ENCODE measurements around the gene MARS2. TPM values are rescaled to one million over a fixed set of nuclear protein-coding genes. Genes with fewer than 3 reads are reported as not detected.
A peak's percentile ranks its signal among the peaks of the same experiment; 100 is the strongest.

Gene MARS2
- total and polyA plus RNA-seq, 2 experiments from 2014 or later: 8.4 to 10.2 TPM

DNA sequence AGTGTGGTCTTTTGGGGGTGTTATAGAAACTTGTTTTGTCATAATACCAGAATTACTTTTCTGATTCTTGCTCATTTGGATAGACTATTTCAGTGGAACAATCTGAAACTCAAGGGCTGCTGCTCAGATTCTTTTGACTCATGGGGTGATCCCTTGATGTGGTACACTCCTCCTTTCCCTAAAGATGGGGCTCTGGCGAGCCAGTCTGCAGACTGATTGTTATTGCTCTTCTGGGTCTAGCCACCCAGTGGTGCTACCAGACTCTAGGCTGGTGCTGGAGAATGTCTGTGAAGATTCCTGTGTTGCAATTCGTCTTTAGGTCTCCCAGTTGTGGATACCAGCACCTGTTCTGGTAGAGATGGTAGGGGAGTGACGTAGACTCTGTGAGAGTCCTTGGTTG is 4.2 kb upstream of the MARS2 start:
- no peak overlapping the region for H3K4me3 ChIP-seq

GRCh38 chr2:197704434-197705120 is 592 bp upstream of the MARS2 start:
- Histone ChIP-seq H3K9me3 (ENCODE audit: low read depth) (no peaks in the 10 kb centered on the region), H3K27me3 (no peaks in the 10 kb centered on the region), H3K36me3 (no peaks in the 10 kb centered on the region), H3K27ac (peak overlapping the region; percentile 93), H3K4me1 (ENCODE audit: low read depth) (peaks cover 21% of the 10 kb centered on the region), H3K4me3 (peak overlapping the region; percentile 76)
- TF ChIP-seq, protein P1, sequence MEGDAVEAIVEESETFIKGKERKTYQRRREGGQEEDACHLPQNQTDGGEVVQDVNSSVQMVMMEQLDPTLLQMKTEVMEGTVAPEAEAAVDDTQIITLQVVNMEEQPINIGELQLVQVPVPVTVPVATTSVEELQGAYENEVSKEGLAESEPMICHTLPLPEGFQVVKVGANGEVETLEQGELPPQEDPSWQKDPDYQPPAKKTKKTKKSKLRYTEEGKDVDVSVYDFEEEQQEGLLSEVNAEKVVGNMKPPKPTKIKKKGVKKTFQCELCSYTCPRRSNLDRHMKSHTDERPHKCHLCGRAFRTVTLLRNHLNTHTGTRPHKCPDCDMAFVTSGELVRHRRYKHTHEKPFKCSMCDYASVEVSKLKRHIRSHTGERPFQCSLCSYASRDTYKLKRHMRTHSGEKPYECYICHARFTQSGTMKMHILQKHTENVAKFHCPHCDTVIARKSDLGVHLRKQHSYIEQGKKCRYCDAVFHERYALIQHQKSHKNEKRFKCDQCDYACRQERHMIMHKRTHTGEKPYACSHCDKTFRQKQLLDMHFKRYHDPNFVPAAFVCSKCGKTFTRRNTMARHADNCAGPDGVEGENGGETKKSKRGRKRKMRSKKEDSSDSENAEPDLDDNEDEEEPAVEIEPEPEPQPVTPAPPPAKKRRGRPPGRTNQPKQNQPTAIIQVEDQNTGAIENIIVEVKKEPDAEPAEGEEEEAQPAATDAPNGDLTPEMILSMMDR (IDR thresholded peaks at IDR 0.05; ENCODE audit: low read depth, low read length): no peak
- no peak for DNase-seq (ENCODE audit: low read depth in 1 of 2, low spot score in 1 of 2)

More for the DNA sequence above, 4.2 kb upstream of the MARS2 start:
- peaks cover 5% of the 10 kb centered on the region for H3K4me1 ChIP-seq (ENCODE audit: low read depth)
- TF ChIP-seq, protein P1 (IDR thresholded peaks at IDR 0.05; ENCODE audit: low read depth, low read length): no peak
- no peaks in the 10 kb centered on the region for H3K36me3 ChIP-seq
- no peak for DNase-seq (ENCODE audit: low read depth in 1 of 2, low spot score in 1 of 2)
- H3K27ac ChIP-seq: no peak overlapping the region
- no peaks in the 10 kb centered on the region for H3K27me3 ChIP-seq
- H3K9me3 ChIP-seq (ENCODE audit: low read depth): no peaks in the 10 kb centered on the region

DNA sequence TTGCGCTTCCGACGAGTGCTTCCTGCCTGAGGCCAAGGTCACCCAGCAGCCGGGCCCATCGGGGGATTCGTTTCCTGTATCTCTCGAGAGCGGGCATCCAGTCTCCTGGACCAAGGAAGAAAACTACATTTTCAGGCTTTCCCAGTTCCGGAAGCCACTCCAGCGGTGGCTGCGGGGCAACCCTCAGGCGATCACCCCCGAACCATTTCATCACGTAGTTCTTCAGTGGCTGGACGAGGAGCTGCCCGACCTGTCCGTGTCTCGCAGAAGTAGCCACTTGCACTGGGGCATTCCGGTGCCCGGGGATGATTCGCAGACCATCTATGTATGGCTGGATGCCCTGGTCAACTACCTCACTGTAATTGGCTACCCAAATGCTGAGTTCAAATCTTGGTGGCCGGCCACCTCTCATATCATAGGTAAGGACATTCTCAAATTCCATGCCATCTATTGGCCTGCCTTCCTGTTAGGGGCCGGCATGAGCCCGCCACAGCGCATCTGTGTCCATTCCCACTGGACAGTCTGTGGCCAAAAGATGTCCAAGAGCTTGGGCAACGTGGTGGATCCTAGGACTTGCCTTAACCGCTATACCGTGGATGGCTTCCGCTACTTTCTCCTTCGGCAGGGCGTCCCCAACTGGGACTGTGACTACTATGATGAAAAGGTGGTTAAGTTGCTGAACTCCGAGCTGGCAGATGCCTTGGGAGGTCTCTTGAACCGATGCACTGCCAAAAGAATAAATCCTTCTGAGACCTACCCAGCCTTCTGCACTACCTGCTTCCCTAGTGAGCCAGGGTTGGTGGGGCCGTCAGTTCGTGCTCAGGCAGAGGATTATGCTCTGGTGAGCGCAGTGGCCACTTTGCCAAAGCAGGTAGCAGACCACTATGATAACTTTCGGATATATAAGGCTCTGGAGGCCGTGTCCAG is 1.0 kb downstream of the MARS2 start:
- Histone ChIP-seq H3K4me3 (peak overlapping the region; percentile 76), H3K9me3 (ENCODE audit: low read depth) (no peaks in the 10 kb centered on the region), H3K4me1 (ENCODE audit: low read depth) (peaks cover 21% of the 10 kb centered on the region), H3K36me3 (no peaks in the 10 kb centered on the region), H3K27me3 (no peaks in the 10 kb centered on the region), H3K27ac (no peak overlapping the region)
- TF ChIP-seq, protein P1 (IDR thresholded peaks at IDR 0.05; ENCODE audit: low read depth, low read length): no peak
- no peak for DNase-seq (ENCODE audit: low read depth in 1 of 2, low spot score in 1 of 2)

- Histone ChIP-seq H3K36me3 (no peaks in the 10 kb centered on the region), H3K27me3 (no peaks in the 10 kb centered on the region), H3K4me3 (peak overlapping the region; percentile 76), H3K4me1 (ENCODE audit: low read depth) (peaks cover 21% of the 10 kb centered on the region), H3K27ac (no peak overlapping the region), H3K9me3 (ENCODE audit: low read depth) (no peaks in the 10 kb centered on the region)
- DNase-seq (ENCODE audit: low read depth in 1 of 2, low spot score in 1 of 2): no peak
- TF ChIP-seq, protein P1 (IDR thresholded peaks at IDR 0.05; ENCODE audit: low read depth, low read length): no peak
Observed at GRCh38 chr2:197706839-197707207, 1.7 kb downstream of the MARS2 start.

GRCh38 chr2:197707316-197708213 is 2.4 kb downstream of the MARS2 start:
- Histone ChIP-seq H3K9me3 (ENCODE audit: low read depth) (no peaks in the 10 kb centered on the region), H3K36me3 (no peaks in the 10 kb centered on the region), H3K4me1 (ENCODE audit: low read depth) (peaks cover 21% of the 10 kb centered on the region), H3K27me3 (no peaks in the 10 kb centered on the region), H3K27ac (no peak overlapping the region), H3K4me3 (peak overlapping the region; percentile 76)
- peak; percentile 48 to 72 for DNase-seq (ENCODE audit: low read depth in 1 of 2, low spot score in 1 of 2)
- TF ChIP-seq, protein P1 (IDR thresholded peaks at IDR 0.05; ENCODE audit: low read depth, low read length): peak; percentile 69
